ENCODE measurements around the gene SMIM8. TPM values are rescaled to one million over a fixed set of nuclear protein-coding genes. Genes with fewer than 3 reads are reported as not detected.

SMIM8 gene
- total RNA-seq, 1 experiment from 2014 or later = 6.6 TPM

DNA sequence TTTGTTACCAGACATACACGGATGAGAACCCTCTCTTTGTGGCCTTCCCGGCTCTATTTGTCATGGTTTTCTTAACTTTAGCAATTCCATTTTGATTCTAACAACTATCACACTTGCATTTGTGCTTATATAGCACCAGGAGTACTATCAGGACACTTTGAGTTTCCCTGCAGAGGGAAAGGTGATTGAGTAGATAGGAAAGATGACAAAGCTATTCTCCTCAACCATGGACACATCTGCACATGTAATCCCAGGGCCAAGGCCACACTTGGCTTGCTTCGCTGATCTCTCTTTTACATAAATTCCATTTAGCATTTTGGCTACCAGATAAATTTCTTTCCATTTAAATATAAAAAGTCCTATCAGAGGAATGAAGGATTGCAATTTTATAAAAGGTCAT, 62.1 kb downstream of the SMIM8 start:
- H3K9ac ChIP-seq (ENCODE audit: extremely low read depth, insufficient read length, low read length) = no peak overlapping the region
- H3K4me2 ChIP-seq (ENCODE audit: insufficient read depth, insufficient read length, low read length) = no peak overlapping the region
- no peak overlapping the region for H4K5ac ChIP-seq (ENCODE audit: insufficient read length, low read depth, low read length)
- no peak overlapping the region for H2BK120ac ChIP-seq (ENCODE audit: low read depth, low read length, poor library complexity, severe bottlenecking)
- Mint-ChIP-seq H3K4me3 (no peak overlapping the region), H3K9me3 (no peaks in the 10 kb centered on the region), H3K4me1 (no peaks in the 10 kb centered on the region), H3K27me3 (ENCODE audit: low read depth) (no peaks in the 10 kb centered on the region), H3K27ac (no peak overlapping the region), H3K36me3 (ENCODE audit: insufficient read depth in 1 of 3, low read depth in 3 of 3) (no peaks in the 10 kb centered on the region)
- no peak for TF ChIP-seq CTCF (conservative IDR thresholded peaks at IDR 0.05)
- no peak overlapping the region for H3K27ac ChIP-seq (ENCODE audit: insufficient read length, low read depth, low read length)
- no peaks in the 10 kb centered on the region for H3K27me3 ChIP-seq (ENCODE audit: insufficient read depth, low read length)
- no peak overlapping the region for H4K91ac ChIP-seq (ENCODE audit: insufficient read length, low read depth, low read length)
- H2AFZ ChIP-seq (ENCODE audit: low read length) = no peak overlapping the region
- no peak overlapping the region for H3K18ac ChIP-seq (ENCODE audit: insufficient read length, low read depth, low read length)
- no peak overlapping the region for H3K23ac ChIP-seq (ENCODE audit: insufficient read length, low read depth, low read length)
- no peaks in the 10 kb centered on the region for H3K23me2 ChIP-seq (ENCODE audit: insufficient read length, low read depth, low read length, poor library complexity, severe bottlenecking)
- H4K8ac ChIP-seq (replicated peaks; ENCODE audit: insufficient read length, low read depth, low read length) = no peak overlapping the region
- no peak overlapping the region for H3K56ac ChIP-seq (ENCODE audit: insufficient read length, low read depth, low read length)
- no CpG with 5 or more reads among the region's 3 CpGs for WGBS (ENCODE audit: extremely low coverage, insufficient read length, low lambda C conversion rate)
- no peaks in the 10 kb centered on the region for H3K79me2 ChIP-seq (ENCODE audit: insufficient read depth, low read length)
- no peak overlapping the region for H2BK5ac ChIP-seq (ENCODE audit: insufficient read length, low read length)
- no peak overlapping the region for H3K14ac ChIP-seq (ENCODE audit: insufficient read depth, low read length)
- H3K79me1 ChIP-seq (ENCODE audit: insufficient read depth, low read depth, low read length, poor library complexity, severe bottlenecking) = no peaks in the 10 kb centered on the region
- H4K20me1 ChIP-seq (ENCODE audit: control insufficient read depth, insufficient read depth, insufficient read length) = no peaks in the 10 kb centered on the region
- no peak overlapping the region for H2BK20ac ChIP-seq (ENCODE audit: low read depth, low read length, poor library complexity, severe bottlenecking)
- H3K9me3 ChIP-seq (ENCODE audit: control insufficient read depth, low read depth, low read length) = no peaks in the 10 kb centered on the region
- H3K4ac ChIP-seq (ENCODE audit: low read depth, low read length) = no peak overlapping the region
- H3T11ph ChIP-seq (ENCODE audit: low read length) = no peak overlapping the region
- H3K4me1 ChIP-seq (ENCODE audit: insufficient read depth, low read length) = no peaks in the 10 kb centered on the region
- no peak overlapping the region for H2AK5ac ChIP-seq (ENCODE audit: insufficient read length, low read length)
- H2BK12ac ChIP-seq (ENCODE audit: insufficient read length, low read depth, low read length) = no peak overlapping the region
- no peak overlapping the region for H2BK15ac ChIP-seq (ENCODE audit: low read depth, low read length)
- DNase-seq = no peak

Measured in H9 (cell line).